Omental fat pad (tissue), 4 donors: ENCODE measurements around the gene DACH1. TPM values are rescaled to one million over a fixed set of nuclear protein-coding genes. Genes with fewer than 3 reads are reported as not detected.

Source experiments
- ATAC-seq: fragments of 150-250 bp; one replicate; pipeline ENCODE4 v1.9.1; 2016; ENCODE audit warnings: mild to moderate bottlenecking, moderate library complexity; ENCODE audit not compliant: low FRiP score
- DNase-seq: peaks from one replicate; pipeline ENCODE4 v3.0.0-alpha.2; 2019; ENCODE audit warnings: low spot score
- total RNA-seq, 4 donors: library from RNA; depleted of rRNA; stranded (reverse); fragments of >200 nt; gene quantifications; one replicate each; pipeline ENCODE4 v1.1.0, GENCODE V29; 2016
- TF ChIP-seq, protein P1 (sequence below), 3 donors: fragments of 450-650 bp; IDR thresholded peaks; one replicate each; pipeline ENCODE4 v1.5.1; 2016 to 2017; ENCODE audit warnings: antibody characterized with exemption in 3 of 3, mild to moderate bottlenecking in 3 of 3, moderate library complexity in 2 of 3

Gene DACH1
- total RNA-seq, 4 donors from 2014 or later = 1.1 to 10.4 (median 2.8) TPM

DNA sequence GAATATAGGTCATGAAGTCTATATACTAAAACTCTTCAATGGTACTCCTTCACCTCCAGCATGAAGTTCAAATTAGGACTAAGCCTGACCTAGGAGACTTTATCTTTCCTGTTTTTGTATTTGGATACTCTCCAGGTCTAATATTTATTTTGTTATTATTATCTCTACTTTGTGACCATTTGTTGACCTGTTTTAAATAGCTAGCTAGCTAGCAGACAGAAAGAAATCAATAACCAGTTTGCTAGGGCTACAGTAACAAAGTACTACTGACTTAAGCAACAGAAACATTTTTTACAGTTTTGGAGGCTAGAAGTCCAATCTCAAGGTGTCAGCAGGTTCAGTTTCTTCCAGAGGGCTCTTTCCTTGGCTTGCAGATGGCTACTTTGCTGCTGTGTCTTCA is 15.1 kb upstream of the DACH1 start:
- ATAC-seq (no peak), DNase-seq (no peak)
- TF ChIP-seq, protein P1, sequence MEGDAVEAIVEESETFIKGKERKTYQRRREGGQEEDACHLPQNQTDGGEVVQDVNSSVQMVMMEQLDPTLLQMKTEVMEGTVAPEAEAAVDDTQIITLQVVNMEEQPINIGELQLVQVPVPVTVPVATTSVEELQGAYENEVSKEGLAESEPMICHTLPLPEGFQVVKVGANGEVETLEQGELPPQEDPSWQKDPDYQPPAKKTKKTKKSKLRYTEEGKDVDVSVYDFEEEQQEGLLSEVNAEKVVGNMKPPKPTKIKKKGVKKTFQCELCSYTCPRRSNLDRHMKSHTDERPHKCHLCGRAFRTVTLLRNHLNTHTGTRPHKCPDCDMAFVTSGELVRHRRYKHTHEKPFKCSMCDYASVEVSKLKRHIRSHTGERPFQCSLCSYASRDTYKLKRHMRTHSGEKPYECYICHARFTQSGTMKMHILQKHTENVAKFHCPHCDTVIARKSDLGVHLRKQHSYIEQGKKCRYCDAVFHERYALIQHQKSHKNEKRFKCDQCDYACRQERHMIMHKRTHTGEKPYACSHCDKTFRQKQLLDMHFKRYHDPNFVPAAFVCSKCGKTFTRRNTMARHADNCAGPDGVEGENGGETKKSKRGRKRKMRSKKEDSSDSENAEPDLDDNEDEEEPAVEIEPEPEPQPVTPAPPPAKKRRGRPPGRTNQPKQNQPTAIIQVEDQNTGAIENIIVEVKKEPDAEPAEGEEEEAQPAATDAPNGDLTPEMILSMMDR (IDR thresholded peaks at IDR 0.05) = no peak

DNA sequence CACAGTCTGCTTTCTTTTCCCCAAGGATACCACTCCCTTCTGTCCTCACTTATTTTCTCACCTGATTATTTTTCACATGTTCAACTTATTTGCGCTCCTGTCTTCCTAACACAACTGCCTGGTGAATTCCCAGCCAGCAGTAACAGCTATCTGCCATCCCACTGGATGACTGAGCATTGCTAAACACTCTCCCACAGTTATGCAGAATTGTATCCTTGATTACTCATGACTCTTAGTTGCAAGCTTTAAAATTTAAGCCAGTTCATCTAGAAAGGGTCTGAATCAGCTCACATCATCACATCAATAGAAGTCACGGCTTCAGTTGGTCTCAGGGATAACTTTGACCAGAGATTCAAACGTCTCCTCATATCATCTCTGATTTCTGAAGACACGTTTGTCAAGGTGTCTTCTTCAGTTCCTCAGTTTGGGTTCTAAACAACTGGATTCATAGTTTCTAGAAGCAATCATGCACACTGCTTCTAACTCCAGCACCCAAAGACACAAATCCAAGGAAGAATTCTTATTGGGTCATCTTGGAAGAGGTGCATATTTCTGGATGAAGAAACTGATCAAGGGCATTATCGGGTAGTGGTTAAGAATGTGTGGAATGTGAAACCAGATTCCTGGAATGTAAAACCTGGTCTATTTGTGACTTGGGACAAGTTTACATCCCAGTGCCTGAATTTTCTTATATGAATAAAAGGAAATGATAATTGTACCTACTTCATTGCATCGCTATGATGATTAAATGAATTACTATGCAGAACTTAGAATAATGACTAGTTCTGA is 13.9 kb upstream of the DACH1 start:
- no peak for ATAC-seq
- TF ChIP-seq, protein P1 (IDR thresholded peaks at IDR 0.05) = no peak

DNA sequence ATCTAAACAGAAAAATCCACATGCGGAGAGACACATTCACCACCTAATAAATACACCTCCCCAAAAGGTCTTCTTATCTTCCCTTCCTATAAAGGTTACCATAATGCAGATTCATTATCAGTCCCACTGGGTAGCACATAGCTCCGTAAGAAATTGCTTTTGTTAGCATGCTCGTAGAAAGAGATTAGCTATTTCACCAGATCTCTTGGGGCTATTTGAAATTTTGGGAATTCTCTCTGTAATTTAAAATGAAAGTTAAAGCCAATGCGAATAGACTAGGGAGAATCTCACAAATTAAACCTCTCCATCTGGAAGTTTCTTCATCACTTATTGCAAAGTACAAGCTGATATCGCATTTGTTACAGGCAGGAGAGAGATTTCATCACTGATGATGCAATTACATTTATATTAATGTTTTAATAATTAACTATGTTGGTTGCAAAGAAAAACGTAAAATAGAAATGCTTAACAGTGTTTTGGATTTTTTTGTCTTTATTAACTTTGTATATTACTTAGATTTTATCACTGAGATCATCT is 12.9 kb upstream of the DACH1 start:
- TF ChIP-seq, protein P1 (IDR thresholded peaks at IDR 0.05) = no peak
- ATAC-seq = no peak
- DNase-seq = no peak

More for the DNA sequence above, 13.9 kb upstream of the DACH1 start:
- no peak for DNase-seq

DNA sequence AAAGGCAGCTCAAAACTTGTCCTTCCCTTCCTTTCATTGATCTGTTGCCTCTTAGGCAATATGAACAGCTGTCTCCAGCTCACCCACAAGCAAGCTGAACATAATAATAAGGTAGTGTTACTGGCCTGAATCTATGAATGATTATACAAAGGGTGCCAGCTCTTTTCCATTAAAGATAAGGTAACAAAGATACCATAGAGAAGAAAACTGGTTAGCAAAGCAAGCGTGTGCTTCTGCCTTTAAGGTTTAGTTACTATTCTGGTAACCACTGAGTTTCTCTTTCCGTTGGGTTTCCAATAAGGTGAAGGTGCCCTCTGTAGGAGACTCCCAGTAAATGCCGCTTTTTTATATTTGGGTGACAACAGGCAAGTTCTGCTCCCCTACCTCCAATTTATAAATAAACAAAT is 12.1 kb upstream of the DACH1 start:
- TF ChIP-seq, protein P1 (IDR thresholded peaks at IDR 0.05) = no peak
- no peak for DNase-seq
- no peak for ATAC-seq

DNA sequence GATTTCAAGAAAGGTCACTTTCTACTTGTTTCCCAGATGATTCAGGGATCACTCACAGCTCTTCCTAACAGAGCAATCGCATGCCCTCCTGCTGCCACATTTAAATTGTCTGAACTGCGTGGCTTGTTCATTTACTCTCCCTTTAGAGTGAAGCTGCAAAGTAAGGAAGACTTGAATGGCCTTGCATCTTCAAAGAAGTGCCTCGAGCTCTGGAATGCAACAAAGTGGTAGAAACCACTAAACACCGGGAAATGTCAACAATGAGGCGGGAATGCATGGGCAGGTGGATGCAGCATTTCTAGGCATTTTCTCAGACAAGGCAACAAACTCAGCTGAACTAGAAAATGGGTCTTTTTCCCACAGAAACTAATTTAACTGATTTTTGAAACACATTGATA is 10.3 kb upstream of the DACH1 start:
- no peak for DNase-seq
- TF ChIP-seq, protein P1 (IDR thresholded peaks at IDR 0.05) = no peak
- no peak for ATAC-seq

DNA sequence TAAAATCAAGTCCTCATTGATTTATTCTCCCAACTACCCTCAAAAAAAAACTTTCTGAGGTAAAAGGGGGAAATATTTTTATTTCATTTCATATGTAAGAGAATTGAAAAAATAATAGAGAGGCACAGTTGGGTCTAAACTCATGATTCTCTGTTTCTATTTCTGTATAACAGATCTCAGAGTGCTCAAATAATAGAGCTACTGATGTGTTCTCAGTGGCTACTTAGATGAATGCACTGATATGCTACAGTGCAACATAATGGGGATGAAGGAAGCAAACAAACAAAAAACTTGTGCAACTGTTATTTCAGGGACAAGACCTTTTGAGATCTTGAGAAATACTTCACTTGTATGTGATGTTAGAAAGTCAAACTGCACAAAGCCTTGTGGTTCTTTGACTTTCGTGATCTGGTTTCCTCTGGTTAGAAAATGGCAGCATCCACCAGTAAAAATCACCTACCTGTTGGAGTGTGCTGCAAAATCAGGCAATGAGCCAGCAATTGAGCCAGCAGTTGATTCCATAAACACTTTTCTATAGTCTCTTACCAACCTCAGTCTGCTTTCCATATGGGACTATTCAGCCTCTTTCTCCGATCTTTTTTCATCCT is 9.7 kb upstream of the DACH1 start:
- ATAC-seq (no peak), DNase-seq (no peak)
- TF ChIP-seq, protein P1 (IDR thresholded peaks at IDR 0.05) = no peak
